Stimulated activated naive CD8-positive, alpha-beta T cell treated with anti-CD3 and anti-CD28 coated beads, Interleukin-15, Interleukin-2, amounts not matched to agents 100 U/mL and 50 U/mL, for 24 hours (primary cell): ENCODE data around the gene TAS2R1.
"Not testable (repeated sequence)": the region's sequence is repeated elsewhere in the genome, so short reads cannot be mapped to it uniquely, and the experiment has no call there.

Experiments used
- ATAC-seq: fragments of 150-1000 bp; cut with Tn5 transposase; one replicate; pipeline ENCODE4 v1.10.0; 2021
- DNase-seq: peaks from one replicate; pipeline ENCODE4 v3.0.0; 2021

Gene TAS2R1

GRCh38 chr5:9622971-9623421 lies 7.2 kb downstream of the TAS2R1 start:
- DNase-seq (no peak), ATAC-seq (no peak)

- no peak for DNase-seq
- no peak for ATAC-seq
These were observed 8.7 kb downstream of the TAS2R1 start for GRCh38 chr5:9621379-9621903.

- ATAC-seq (no peak), DNase-seq (no peak)
These were observed 10.6 kb downstream of the TAS2R1 start for GRCh38 chr5:9619331-9620092.

- no peak for ATAC-seq
These were observed 12.2 kb downstream of the TAS2R1 start for GRCh38 chr5:9617739-9618504.

GRCh38 chr5:9617221-9617620 lies 12.9 kb downstream of the TAS2R1 start:
- no peak for DNase-seq
- ATAC-seq, result no peak

More at GRCh38 chr5:9617739-9618504, 12.2 kb downstream of the TAS2R1 start:
- DNase-seq, result no peak

- DNase-seq (no peak), ATAC-seq (no peak)
These were observed 14.8 kb downstream of the TAS2R1 start for GRCh38 chr5:9615331-9615730.

GRCh38 chr5:9613360-9613759 lies 16.8 kb downstream of the TAS2R1 start:
- ATAC-seq (no peak), DNase-seq (no peak)

- DNase-seq (no peak), ATAC-seq (no peak)
These were observed 19.2 kb downstream of the TAS2R1 start for GRCh38 chr5:9610969-9611368.

- ATAC-seq, result no peak
- DNase-seq, result no peak
These were observed 19.8 kb downstream of the TAS2R1 start for GRCh38 chr5:9610364-9610763.

GRCh38 chr5:9608093-9608492 lies 22.1 kb downstream of the TAS2R1 start:
- ATAC-seq, result no peak
- DNase-seq, result no peak

- DNase-seq (no peak), ATAC-seq (no peak)
These were observed 24.9 kb downstream of the TAS2R1 start for GRCh38 chr5:9605041-9605838.

GRCh38 chr5:9604416-9604815 lies 25.7 kb downstream of the TAS2R1 start:
- ATAC-seq (no peak), DNase-seq (no peak)

- ATAC-seq, result no peak
- DNase-seq, result no peak
These were observed 29.0 kb downstream of the TAS2R1 start for GRCh38 chr5:9601055-9601739.

GRCh38 chr5:9599391-9599790 lies 30.8 kb downstream of the TAS2R1 start:
- ATAC-seq, result no peak
- DNase-seq, result no peak

- DNase-seq, ATAC-seq: not testable (repeated sequence)
These were observed 31.8 kb downstream of the TAS2R1 start for GRCh38 chr5:9598329-9598728.

GRCh38 chr5:9597322-9597721 lies 32.8 kb downstream of the TAS2R1 start:
- ATAC-seq, DNase-seq: not testable (repeated sequence)

- ATAC-seq, result no peak
- DNase-seq, result no peak
These were observed 33.3 kb downstream of the TAS2R1 start for GRCh38 chr5:9596824-9597223.

- ATAC-seq (no peak), DNase-seq (no peak)
These were observed 33.9 kb downstream of the TAS2R1 start for GRCh38 chr5:9596171-9596780.

- DNase-seq, result no peak
- no peak for ATAC-seq
These were observed 35.2 kb downstream of the TAS2R1 start for GRCh38 chr5:9594913-9595312.

GRCh38 chr5:9589049-9589835 lies 40.9 kb downstream of the TAS2R1 start:
- ATAC-seq (no peak), DNase-seq (no peak)
